Loucy (cell line): ENCODE results near the gene LAMC3.

Experiments
- EZH2phosphoT487 ChIP-seq: fragments of 200-600 bp; IDR thresholded peaks from 2 replicates; pipeline ENCODE4 v1.6.1; 2018; ENCODE audit warnings: antibody characterized with exemption, mild to moderate bottlenecking, moderate library complexity, borderline replicate concordance
- TF ChIP-seq, protein P1 (sequence below): fragments of 200-600 bp; sonication (generic); conservative IDR thresholded peaks from 2 replicates; pipeline ENCODE4 v1.5.1; 2014; ENCODE audit warnings: mild to moderate bottlenecking, antibody characterized with exemption, low read length

DNA sequence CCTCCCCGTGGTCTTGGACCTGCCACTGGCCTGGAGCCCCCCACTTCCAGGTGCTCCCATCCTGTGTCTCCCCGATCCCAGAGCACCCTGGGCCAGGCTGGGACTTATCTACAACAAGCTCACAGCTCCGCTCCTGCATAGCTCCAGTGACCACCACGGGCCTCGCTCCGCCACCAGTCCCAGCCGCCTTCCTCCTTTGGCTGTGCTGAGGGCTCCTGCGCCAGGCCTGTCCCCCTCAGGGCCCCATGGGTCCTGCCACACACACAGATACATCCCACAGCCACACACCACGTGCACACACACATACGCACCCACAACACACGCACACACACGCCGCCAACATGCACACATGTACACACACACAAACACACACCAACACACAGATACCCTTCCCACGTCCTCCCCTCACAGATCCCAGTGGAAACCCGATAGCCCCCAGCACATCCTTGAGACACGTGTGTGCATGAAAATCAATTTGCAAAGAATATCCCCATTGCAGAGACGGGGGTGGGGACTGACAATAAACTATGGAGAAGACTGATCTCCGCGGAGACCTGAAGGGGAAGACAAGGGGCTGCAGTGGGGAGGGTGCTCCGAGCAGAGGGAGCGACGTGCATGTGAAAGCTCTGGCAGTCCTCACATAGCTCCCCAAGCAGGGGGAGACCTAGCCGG is 18.5 kb upstream of the LAMC3 start:
- TF ChIP-seq, protein P1, sequence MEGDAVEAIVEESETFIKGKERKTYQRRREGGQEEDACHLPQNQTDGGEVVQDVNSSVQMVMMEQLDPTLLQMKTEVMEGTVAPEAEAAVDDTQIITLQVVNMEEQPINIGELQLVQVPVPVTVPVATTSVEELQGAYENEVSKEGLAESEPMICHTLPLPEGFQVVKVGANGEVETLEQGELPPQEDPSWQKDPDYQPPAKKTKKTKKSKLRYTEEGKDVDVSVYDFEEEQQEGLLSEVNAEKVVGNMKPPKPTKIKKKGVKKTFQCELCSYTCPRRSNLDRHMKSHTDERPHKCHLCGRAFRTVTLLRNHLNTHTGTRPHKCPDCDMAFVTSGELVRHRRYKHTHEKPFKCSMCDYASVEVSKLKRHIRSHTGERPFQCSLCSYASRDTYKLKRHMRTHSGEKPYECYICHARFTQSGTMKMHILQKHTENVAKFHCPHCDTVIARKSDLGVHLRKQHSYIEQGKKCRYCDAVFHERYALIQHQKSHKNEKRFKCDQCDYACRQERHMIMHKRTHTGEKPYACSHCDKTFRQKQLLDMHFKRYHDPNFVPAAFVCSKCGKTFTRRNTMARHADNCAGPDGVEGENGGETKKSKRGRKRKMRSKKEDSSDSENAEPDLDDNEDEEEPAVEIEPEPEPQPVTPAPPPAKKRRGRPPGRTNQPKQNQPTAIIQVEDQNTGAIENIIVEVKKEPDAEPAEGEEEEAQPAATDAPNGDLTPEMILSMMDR, result no peak
- TF ChIP-seq EZH2phosphoT487, result no peak
